Measurements from ENCODE around the gene SELENOI.
A peak's percentile ranks its signal among the peaks of the same experiment; 100 is the strongest.
"Not testable (repeated sequence)": the region's sequence is repeated elsewhere in the genome, so short reads cannot be mapped to it uniquely, and the experiment has no call there.

SELENOI gene

GRCh38 chr2:26327291-26328272, 18.4 kb upstream of the SELENOI start:
- DNase-seq: no peak

DNA sequence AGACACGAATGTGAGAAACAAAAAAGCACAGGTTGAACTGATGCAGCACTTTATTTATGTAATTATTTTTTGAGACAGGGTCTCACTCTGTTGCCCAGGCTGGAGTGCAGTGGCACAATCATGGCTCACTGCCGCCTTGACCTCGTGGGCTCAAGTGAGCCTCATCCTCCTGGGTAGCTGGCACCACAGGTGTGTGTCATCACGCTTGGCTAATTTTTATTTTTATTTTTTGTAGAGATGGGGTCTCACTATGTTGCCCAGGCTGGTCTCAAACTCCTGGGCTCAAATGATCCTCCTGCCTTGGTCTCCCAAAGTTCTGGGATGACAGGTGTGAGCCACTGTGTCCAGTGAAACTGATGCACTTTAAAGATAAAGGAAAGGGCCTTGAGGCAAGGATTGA, 16.9 kb upstream of the SELENOI start:
- not testable (repeated sequence) for DNase-seq

DNA sequence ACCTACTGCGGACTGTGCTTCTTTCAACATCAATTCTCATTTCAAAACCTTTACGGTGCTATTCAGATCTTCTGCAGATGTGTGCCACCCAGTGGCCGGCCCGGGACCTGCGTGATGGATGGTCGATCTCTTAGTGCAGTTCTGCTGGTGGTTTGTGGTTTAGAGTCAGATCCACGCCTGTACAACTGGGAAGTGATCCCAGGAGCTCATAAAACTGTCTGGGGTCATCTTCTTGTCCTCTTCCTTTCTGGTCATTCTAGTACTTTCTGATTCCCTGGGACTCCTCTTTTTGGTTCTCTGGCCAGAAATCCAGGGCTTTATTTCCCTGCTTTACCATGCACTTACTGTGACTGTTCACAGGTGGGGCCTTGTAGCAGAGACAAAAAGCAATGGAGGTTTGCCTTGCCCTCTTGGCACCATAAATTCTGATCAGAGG, 15.8 kb upstream of the SELENOI start:
- DNase-seq: peak; percentile 5 to 61

- no peak for DNase-seq
These were observed 15.3 kb upstream of the SELENOI start for GRCh38 chr2:26330604-26331003.

DNA sequence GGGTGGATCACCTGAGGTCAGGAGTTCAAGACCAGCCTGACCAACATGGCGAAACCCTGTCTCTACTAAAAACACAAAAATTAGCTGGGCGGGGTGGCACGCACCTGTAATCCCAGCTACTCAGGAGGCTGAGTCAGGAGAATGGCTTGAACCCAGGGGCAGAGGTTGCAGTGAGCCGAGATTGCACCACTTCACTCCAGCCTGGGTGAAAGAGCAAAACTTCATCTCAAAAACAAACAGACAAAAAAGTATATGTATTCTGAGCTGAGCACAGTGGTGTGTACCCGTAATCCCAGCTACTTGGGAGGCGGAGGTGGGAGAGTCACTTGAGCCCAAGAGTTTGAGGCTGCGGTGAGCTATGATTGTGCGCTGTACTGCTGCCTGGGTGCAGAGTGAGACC, 14.6 kb upstream of the SELENOI start:
- not testable (repeated sequence) for DNase-seq

- no peak for DNase-seq
These were observed 12.7 kb upstream of the SELENOI start for GRCh38 chr2:26333293-26333692.

DNA sequence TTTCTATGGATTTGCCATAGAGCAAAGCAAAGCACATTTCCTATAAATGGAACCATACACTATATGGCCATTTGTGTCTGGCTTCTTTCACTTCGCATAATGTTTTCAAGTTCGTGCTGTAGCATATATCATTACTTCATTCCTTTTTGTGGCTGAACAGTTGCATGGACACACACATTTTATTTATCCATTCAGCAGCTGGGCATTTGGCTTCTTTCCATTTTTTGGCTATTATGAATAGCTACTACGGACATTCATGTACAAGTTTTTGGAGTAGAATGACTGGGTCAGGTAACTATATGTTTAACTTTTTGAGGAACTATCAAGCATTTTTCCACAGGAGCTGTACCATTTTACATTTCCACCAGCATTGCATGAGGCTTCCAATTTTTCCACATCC, 10.7 kb upstream of the SELENOI start:
- DNase-seq: no peak

GRCh38 chr2:26336719-26337118, 9.2 kb upstream of the SELENOI start:
- no peak for DNase-seq

GRCh38 chr2:26337298-26337697, 8.6 kb upstream of the SELENOI start:
- no peak for DNase-seq

DNA sequence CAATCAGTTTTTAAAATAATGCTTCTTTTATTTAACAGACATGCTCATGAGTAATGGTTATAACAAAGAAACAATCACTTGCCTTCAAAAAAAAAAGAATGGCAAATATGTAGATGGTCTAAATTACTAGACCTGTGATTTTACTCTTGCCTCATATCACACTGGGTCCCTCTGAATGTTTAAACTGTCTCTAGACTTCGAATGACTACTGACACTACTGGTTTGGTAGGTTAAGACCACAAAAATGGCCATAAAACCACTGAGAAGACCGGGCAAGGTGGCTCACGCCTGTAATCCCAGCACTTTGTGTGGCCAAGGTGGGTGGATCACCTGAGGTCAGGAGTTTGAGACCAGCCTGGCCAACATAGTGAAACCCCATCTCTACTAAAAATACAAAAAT, 5.1 kb upstream of the SELENOI start:
- DNase-seq: no peak

DNA sequence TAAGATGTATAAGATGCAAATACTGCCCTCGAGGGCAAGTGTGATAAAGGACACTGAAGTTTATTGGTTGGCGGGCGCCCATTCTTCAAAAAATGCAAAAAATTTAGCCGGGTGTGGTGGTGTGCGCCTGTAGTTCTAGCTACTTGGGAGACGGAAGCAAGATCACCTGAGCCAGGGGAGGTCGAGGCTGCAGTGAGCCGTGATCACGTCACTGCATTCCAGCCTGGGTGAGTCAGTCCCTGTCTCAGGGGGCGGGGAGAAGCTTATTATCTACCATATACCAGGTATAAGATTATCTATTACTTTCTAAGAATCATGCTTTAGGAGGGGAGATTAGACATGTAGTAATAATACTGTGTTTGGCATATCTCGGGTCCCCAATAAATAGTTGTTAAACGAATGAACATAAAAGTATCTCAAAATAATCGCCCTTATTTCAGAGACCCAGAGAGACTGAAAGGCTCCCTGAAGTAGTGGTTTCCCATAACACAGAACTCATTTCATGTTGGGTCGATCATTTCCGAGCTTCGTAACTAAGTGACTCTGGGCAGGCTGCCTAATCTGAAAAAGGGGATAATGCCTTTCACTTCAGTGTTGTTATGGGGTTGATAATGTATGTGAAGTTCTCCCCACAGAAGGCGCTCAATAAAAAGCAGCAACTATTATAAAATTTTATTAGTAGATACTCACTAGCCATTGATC, 1.2 kb upstream of the SELENOI start:
- DNase-seq: no peak

DNA sequence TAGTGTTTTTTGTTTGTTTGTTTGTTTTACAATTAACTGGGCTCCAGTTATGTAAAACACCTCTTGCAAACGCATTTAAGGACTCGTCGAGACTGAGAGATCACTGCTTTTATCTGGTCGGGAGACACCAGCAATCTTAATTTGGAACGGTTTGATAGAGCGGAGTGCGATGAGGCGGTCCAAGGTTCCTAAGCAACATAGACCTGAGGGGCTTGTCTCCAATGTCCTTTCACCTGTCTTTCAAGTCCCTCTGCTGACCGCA, 729 bp upstream of the SELENOI start:
- no peak for DNase-seq

GRCh38 chr2:26346454-26347053, 611 bp downstream of the SELENOI start, which contains the start of gene ADGRF3:
ADGRF3 (minus strand) TSS chr2:26346789; CDS start chr2:26346234, 555 bp downstream.
- DNase-seq: peak in 1 of 2 experiments; percentile 23

DNA sequence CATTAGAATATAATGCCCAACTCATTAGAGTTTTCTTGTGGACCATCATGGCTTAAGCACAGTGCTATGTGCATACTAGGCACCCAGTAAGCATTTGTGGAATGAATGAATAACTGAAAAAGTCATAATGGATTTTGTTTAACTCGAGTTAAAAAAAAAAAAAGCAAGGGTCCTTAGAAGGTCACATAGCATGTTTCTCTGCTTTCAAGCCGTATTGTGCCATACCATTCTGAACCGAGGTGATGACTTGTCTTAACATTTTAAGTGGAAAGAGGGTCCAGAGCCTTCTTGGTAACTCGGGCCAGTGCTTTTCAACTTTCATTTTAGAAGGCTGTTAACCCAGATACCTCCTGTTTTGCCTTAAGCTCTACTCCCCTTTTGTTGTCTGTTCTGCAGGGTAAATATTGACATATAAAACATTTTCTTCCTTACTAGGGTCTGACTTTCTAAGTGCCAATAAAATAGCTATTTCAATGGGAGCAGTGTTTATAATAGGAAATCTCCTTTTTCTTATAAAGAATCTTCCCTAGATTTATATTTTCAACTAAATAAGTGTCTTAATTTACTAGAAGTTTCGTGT, 1.4 kb downstream of the SELENOI start:
- DNase-seq: no peak

DNA sequence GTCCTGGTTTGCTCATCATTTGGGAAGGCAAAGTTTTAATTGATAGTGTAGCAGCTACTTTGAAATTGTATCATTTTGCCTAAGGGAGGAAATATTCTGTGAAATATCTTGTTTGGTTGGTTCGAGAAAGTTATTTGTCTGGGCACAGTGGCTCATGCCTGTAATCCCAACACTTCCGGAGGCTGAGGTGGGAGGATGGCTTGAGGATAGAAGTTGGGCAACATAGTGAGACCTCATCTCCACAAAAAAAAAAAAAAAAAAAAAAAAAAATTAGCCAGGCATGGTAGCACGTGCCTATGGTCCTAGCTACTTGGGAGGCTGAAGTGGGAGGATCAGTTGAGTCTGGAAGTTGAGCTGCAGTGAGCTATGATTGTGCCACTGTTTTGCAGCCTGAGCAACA, 3.7 kb downstream of the SELENOI start:
- DNase-seq: no peak

DNA sequence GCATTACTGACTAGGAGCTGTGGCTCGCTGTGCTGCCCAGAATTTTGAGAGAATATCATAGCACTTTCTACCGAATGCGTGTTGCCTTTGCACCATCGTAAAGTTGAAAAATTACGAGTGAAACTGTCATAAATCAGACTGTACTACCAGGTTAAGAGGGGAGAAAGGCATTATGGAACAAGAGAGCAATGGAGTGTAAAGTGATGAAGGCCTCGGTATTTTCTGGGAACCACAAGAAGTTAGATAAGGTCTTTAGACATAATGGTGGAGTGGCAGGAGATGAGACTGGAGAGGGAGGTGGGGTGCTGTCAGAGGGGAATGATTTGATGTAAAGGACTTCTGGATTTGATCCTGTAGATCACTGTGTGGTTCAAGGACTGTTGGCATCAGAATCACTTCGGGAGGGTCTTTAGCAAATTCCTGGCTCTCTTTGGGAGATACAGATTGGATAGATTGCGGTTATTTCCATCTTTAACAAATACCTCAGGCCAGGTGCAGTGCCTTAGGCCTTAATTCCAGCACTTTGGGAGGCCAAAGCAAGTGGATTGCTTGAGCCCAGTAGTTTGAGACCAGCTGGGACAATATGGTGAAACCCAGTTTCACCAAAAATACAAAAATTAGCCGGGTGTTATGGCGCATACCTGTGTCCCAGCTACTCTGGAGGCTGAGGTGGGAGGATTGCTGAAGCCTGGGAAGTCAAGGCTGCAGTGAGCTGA, 5.6 kb downstream of the SELENOI start:
- no peak for DNase-seq

DNA sequence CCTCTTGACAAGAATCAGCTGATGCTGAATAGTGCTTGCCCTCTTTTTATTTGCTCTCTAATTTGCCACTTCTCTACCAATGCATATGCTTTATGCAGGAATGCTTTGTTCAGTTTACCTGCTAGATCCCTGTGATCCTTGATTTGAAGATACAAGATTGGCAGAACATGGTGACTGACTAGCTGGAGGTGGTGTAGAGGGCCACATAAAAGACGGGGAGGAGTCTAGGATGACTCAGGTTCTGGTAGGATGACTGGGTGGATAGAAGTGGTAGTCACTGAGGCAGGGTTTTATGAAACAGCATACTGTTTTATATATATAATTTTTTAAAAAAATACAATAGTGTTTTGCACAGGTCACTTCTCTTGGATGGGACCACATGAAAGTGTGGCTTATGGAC, 6.9 kb downstream of the SELENOI start:
- DNase-seq: no peak

- DNase-seq: not testable (repeated sequence)
These were observed 8.5 kb downstream of the SELENOI start for GRCh38 chr2:26354469-26354868.

- no peak for DNase-seq
These were observed 9.4 kb downstream of the SELENOI start for GRCh38 chr2:26355038-26355995.

DNA sequence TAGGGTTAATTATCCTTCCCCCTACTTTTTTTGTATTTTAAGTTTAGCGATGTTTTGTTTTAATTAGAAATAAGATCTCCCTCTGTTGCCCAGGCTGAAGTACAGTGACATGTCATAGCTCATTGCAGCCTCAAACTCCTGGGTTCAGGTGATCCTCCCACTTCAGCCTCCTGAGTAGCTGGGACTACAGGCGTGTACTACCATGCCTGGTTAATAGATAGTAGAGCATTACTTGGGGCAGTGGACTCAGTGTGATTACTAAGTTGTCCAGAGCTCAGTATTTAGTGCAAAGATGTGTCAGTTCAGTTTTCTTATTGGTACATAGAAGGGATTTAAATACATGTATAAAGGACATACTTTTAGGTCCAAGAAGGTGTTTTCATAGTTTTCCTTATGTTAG, 10.2 kb downstream of the SELENOI start:
- no peak for DNase-seq

DNA sequence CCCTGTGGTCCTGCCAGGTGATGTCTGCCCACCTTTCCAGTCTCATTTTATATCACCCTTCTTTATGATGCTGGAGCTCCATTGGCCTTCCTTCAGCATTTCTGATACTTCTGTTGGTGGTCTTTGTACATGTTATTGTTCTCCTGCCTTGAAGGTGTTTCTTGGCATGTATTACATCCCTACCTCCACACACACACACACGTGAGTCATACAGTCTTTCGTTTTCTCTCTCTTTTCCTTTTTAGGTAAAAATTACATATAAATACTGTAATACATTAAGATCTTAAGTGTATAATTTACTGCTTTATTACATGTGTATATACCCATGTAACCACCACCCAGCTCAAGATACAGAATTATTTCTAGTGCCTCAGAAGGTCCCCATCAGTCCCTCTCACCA, 10.8 kb downstream of the SELENOI start:
- DNase-seq: no peak
